ENCODE measurements around the gene FEM1A. TPM values are rescaled to one million over a fixed set of nuclear protein-coding genes. Genes with fewer than 3 reads are reported as not detected.

FEM1A gene
- total and polyA plus RNA-seq, 8 donors, result 3.5 to 30.7 (median 9.0) TPM

DNA sequence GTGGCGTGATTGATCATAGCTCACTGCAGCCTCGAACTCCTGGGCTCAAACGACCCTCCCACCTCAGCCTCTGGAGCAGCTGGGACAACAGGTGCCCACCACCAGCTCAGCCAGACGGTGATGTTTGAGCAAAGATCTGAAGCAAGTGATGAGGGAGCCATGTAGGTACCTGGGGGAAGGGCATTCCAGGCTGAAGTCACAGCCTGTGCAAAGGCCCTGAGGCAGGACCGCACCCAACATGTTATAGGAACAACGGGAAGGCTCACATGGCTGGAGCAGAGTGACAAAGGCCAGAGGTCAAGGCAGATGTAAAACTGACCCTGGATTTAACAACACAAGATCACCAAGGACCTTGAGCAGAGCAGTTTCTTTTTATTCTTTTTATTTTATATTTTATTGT is 14.8 kb downstream of the FEM1A start:
- peaks cover 0 to 24% (median 13%) of the 10 kb centered on the region in 4 donors for H3K4me1 ChIP-seq
- H3K4me3 ChIP-seq, result no peak overlapping the region
- TF ChIP-seq POLR2AphosphoS5 (IDR thresholded peaks at IDR 0.05) (no peak), EP300 (IDR thresholded peaks at IDR 0.05) (no peak), POLR2A (IDR thresholded peaks at IDR 0.05) (no peak)
- TF ChIP-seq, protein P1, sequence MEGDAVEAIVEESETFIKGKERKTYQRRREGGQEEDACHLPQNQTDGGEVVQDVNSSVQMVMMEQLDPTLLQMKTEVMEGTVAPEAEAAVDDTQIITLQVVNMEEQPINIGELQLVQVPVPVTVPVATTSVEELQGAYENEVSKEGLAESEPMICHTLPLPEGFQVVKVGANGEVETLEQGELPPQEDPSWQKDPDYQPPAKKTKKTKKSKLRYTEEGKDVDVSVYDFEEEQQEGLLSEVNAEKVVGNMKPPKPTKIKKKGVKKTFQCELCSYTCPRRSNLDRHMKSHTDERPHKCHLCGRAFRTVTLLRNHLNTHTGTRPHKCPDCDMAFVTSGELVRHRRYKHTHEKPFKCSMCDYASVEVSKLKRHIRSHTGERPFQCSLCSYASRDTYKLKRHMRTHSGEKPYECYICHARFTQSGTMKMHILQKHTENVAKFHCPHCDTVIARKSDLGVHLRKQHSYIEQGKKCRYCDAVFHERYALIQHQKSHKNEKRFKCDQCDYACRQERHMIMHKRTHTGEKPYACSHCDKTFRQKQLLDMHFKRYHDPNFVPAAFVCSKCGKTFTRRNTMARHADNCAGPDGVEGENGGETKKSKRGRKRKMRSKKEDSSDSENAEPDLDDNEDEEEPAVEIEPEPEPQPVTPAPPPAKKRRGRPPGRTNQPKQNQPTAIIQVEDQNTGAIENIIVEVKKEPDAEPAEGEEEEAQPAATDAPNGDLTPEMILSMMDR (IDR thresholded peaks at IDR 0.05), result no peak
- no peaks in the 10 kb centered on the region for H3K9me3 ChIP-seq
- H3K27me3 ChIP-seq, result no peaks in the 10 kb centered on the region
- no peak overlapping the region for H3K27ac ChIP-seq
- intact Hi-C loops (cut with DNase I; ENCODE audit: low total_unique reads), result loop anchor here (5.0 kb wide), 1 partner anchor 51 kb away; no protein-coding TSS in a partner anchor
- 71 to 87% (median 85%) methylated on average over 6 of the region's 6 CpGs for WGBS, 5 donors
- no peaks in the 10 kb centered on the region for H3K36me3 ChIP-seq
- DNase-seq, result no peak

DNA sequence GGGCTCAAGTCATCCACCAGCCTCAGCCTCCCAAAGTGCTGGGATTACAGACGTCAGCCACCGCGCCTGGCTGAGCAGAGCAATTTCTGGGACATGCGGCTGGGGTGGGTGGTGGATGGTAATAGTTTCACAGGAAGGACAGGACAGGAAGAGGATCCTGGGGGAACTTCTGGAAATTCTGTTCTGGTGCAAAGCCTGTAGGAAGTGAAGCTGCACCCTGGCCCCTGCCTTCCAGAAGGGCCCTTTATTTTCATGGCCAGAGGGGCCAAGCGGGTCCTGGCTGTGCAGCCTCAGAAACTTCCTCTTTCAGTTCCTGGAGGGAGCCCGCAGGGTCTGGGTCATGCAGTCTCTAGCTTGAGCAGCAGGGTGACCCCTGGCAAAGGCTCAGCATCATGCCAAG is 15.7 kb downstream of the FEM1A start:
- TF ChIP-seq POLR2AphosphoS5 (IDR thresholded peaks at IDR 0.05), result no peak
- TF ChIP-seq, protein P1 (IDR thresholded peaks at IDR 0.05), result no peak
- TF ChIP-seq POLR2A (IDR thresholded peaks at IDR 0.05), result no peak
- TF ChIP-seq EP300 (IDR thresholded peaks at IDR 0.05), result no peak
- Histone ChIP-seq H3K4me3 (no peak overlapping the region), H3K27me3 (no peaks in the 10 kb centered on the region), H3K27ac (peak overlapping the region in 2 of 5 donors; percentile 14 to 28), H3K9me3 (no peaks in the 10 kb centered on the region), H3K4me1 (peaks cover 4 to 32% (median 16%) of the 10 kb centered on the region in 4 donors), H3K36me3 (no peaks in the 10 kb centered on the region)
- 70 to 88% (median 76%) methylated on average over 4 to 6 of the region's 6 CpGs for WGBS, 5 donors
- intact Hi-C loops (cut with DNase I; ENCODE audit: low total_unique reads), result loop anchor here (5.0 kb wide), 1 partner anchor 50 kb away; no protein-coding TSS in a partner anchor
- DNase-seq, result no peak

DNA sequence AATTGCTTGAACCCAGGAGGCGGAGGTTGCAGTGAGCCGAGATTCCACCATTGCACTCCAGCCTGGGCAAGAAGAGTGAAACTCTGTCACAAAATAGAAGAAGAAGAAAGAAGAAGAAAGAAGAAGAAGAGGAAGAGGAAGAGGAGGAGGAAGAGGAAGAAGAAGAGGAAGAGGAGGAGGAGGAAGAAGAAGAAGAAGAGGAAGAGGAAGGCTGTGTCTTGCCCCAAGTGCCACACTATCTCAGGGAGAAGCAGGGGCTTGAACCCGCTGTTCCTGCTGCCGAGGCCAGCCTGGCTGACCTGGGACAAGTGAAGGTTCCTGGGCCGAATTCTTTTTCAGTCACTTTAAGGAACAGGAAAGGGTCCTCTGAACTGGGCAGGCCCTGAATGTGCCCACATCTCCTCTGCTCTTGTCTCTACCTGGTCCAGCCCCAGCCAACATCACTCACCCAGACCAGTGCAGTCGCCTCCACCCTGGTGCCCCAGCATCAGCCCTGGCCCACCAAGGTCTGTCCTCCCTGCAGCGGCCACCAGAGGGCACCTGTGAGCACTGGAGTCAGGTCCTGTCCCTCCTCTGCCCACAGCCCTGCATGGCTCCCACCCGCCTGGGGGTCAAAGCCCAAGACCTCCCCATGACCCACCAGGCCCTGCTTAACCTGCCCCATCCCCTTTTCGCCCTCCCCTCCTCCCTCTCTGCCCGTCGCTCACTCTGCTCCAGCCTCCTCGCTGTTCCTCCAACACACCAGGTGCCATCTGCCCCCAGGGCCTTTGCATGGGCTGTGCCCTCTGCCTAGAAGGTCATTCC is 20.0 kb downstream of the FEM1A start:
- peak overlapping the region in 4 of 5 donors; percentile 79 to 92 (median 87) for H3K27ac ChIP-seq
- intact Hi-C loops (cut with DNase I; ENCODE audit: low total_unique reads), result loop anchor here (2.0 kb wide), 1 partner anchor 99 kb away; no protein-coding TSS in a partner anchor
- peaks cover 22 to 58% (median 34%) of the 10 kb centered on the region in 4 donors for H3K4me1 ChIP-seq
- H3K9me3 ChIP-seq, result no peaks in the 10 kb centered on the region
- H3K4me3 ChIP-seq, result no peak overlapping the region
- TF ChIP-seq, protein P1 (IDR thresholded peaks at IDR 0.05), result peak in 6 of 7 experiments; percentile 18 to 93 (median 90)
- TF ChIP-seq POLR2A (IDR thresholded peaks at IDR 0.05) (no peak), POLR2AphosphoS5 (IDR thresholded peaks at IDR 0.05) (peak in 1 of 3 donors; percentile 52)
- no peaks in the 10 kb centered on the region for H3K27me3 ChIP-seq
- 63 to 66% (median 64%) methylated on average over 12 of the region's 12 CpGs for WGBS, 5 donors
- peaks cover 2 to 7% (median 6%) of the 10 kb centered on the region in 4 donors for H3K36me3 ChIP-seq
- DNase-seq, result peak; percentile 88 to 92

DNA sequence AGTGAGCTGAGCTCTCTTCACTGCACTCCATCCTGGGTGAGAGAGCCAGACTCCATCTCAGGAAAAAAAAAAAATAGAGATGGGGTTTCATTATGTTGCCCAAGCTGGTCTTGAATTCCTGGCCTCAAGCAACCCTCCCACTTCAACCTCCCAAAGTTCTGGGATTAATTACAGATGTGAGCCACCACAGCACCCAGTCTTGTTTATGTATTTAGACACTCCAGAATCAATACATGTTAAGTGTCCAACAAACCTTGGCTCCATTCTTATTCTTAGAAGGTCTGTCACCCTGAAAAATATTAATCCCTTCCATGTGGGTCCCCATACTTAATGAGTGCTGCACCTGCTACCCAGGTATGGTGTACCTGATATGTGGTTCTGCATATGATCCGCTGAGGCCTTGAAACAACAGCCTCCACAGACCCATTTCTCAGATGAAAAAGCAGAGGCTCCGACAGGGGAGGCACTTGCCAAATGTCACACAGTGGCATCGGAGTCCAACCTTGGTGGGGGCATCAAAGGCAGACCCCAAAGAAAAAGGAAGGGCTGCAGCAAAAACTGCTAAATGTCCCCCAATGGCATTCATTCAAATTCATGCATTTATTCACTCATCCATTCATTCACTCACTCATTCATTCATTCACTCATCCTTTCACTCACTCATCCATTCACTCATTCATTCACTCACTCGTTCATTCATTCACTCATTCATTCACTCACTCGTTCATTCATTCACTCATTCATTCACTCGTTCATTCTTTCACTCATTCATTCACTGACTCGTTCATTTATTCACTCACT is 23.3 kb downstream of the FEM1A start:
- no peaks in the 10 kb centered on the region for H3K27me3 ChIP-seq
- no peaks in the 10 kb centered on the region for H3K9me3 ChIP-seq
- DNase-seq, result no peak
- TF ChIP-seq, protein P1 (IDR thresholded peaks at IDR 0.05), result no peak
- no peak for TF ChIP-seq POLR2A (IDR thresholded peaks at IDR 0.05)
- peak overlapping the region in 4 of 5 donors; percentile 61 to 92 (median 87) for H3K27ac ChIP-seq
- peak overlapping the region in 1 of 4 donors; percentile 30 for H3K4me3 ChIP-seq
- intact Hi-C loops (cut with DNase I; ENCODE audit: low total_unique reads), result no loop called here
- H3K4me1 ChIP-seq, result peaks cover 46 to 72% (median 54%) of the 10 kb centered on the region in 4 donors
- peaks cover 20 to 40% (median 39%) of the 10 kb centered on the region in 4 donors for H3K36me3 ChIP-seq
- whole genome bisulfite sequencing, 5 donors, result 68 to 75% (median 72%) methylated on average over 7 of the region's 7 CpGs
